HCT116 (cell line): Measurements from ENCODE around the gene NF1. TPM values are rescaled to one million over a fixed set of nuclear protein-coding genes. Genes with fewer than 3 reads are reported as not detected.

Experiments
- ATAC-seq: fragments of 200-7000 bp; cut with Tn5 transposase; 2 replicates; pipeline ENCODE4 v1.9.1; 2020; ENCODE audit warnings: mild to moderate bottlenecking, moderate library complexity
- BruUV-seq: library from RNA; stranded (reverse); fragments of 400-500 nt; replicated peaks from 2 replicates; lab custom pipeline; 2021; lab: Mats Ljungman, UMichigan
- CTCF ChIA-PET: fragments of 300-600 bp; sonication (Branson Sonifier 250); formaldehyde crosslinking; loops from one replicate; lab custom pipeline; 2021; ENCODE audit warnings: antibody characterized with exemption; lab: Charles Lee
- POLR2A ChIA-PET: fragments of 300-600, 350-600 bp; sonication (Branson Sonifier 250); formaldehyde crosslinking; loops from one replicate; lab custom pipeline; 2021; ENCODE audit warnings: antibody characterized with exemption; lab: Charles Lee
- RAD21 ChIA-PET, 2 experiments: fragments of 300-600 bp; sonication (Branson Sonifier 250); formaldehyde crosslinking; loops; one replicate each; lab custom pipeline; 2023; ENCODE audit warnings: low total read pairs in 2 of 2; ENCODE audit not compliant: uncharacterized antibody in 2 of 2, unreplicated experiment in 2 of 2, low non-redundant PET in 1 of 2; lab: Charles Lee
- DNase-seq: peaks from one replicate; pipeline ENCODE4 v3.0.0-alpha.2; 2010; ENCODE audit warnings: low read depth, low spot score
- H2AFZ ChIP-seq: fragments of 200-600 bp; shearing (Covaris generic), sonication (generic); 2 replicates; pipeline ENCODE4 v1.6.1; 2017; ENCODE audit warnings: low read depth, mixed run types, mixed read lengths, antibody characterized with exemption, low read length; ENCODE audit not compliant: poor library complexity, severe bottlenecking
- H3K27ac ChIP-seq: 2 replicates; pipeline ENCODE4 v1.5.1; 2012; ENCODE audit warnings: low read depth, low read length
- H3K27me3 ChIP-seq: fragments of 200-600 bp; sonication (generic); 2 replicates; pipeline ENCODE4 v1.6.1; 2016; ENCODE audit warnings: mixed run types, low read length, mixed read lengths; ENCODE audit not compliant: insufficient read depth
- H3K36me3 ChIP-seq, 2 experiments: fragments of 200-500 bp in 1 of 2; fragments of 200-600 bp in 1 of 2; sonication (Bioruptor generic) in 1 of 2; sonication (generic) in 1 of 2; 2 replicates each; pipeline versions ENCODE4 v1.5.1 to v1.6.1; 2014 to 2016; ENCODE audit warnings: low read length in 2 of 2, inconsistent platforms in 1 of 2, mixed read lengths in 1 of 2, mixed run types in 1 of 2; ENCODE audit not compliant: insufficient read depth in 2 of 2, control insufficient read depth in 1 of 2
- H3K4me1 ChIP-seq, 2 experiments: fragments of 200-600 bp in 1 of 2; sonication (generic) in 1 of 2; 2 replicates each; pipeline versions ENCODE4 v1.5.1 to v1.6.1; 2012 to 2017; ENCODE audit warnings: low read length in 2 of 2, inconsistent platforms in 1 of 2, mild to moderate bottlenecking in 1 of 2, mixed read lengths in 1 of 2, mixed run types in 1 of 2, moderate library complexity in 1 of 2; ENCODE audit not compliant: insufficient read depth in 2 of 2, control insufficient read depth in 1 of 2
- H3K4me2 ChIP-seq: fragments of 200-600 bp; sonication (generic); 2 replicates; pipeline ENCODE4 v1.6.1; 2017; ENCODE audit warnings: mixed run types, low read length, mixed read lengths
- H3K4me3 ChIP-seq, 2 experiments: fragments of 200-600 bp in 1 of 2; sonication (generic) in 1 of 2; replicated peaks in 1 of 2; 2 replicates each; pipeline ENCODE4 v1.5.1; 2011 to 2016; ENCODE audit warnings: low read length in 2 of 2, control low read depth in 1 of 2, low read depth in 1 of 2, mild to moderate bottlenecking in 1 of 2, mixed read lengths in 1 of 2, mixed run types in 1 of 2
- H3K79me2 ChIP-seq: fragments of 200-600 bp; sonication (generic); 2 replicates; pipeline ENCODE4 v1.6.1; 2017; ENCODE audit warnings: mild to moderate bottlenecking, mixed run types, low read length, moderate library complexity, mixed read lengths; ENCODE audit not compliant: insufficient read depth
- H3K9ac ChIP-seq: fragments of 200-600 bp; sonication (generic); 2 replicates; pipeline ENCODE4 v1.6.1; 2016; ENCODE audit warnings: low read length, mixed read lengths
- H3K9me2 ChIP-seq: fragments of 200-600 bp; sonication (generic), shearing (Covaris generic); 2 replicates; pipeline ENCODE4 v1.6.1; 2017; ENCODE audit warnings: mixed run types, mild to moderate bottlenecking, moderate library complexity; ENCODE audit not compliant: insufficient read depth
- H3K9me3 ChIP-seq, 2 experiments: fragments of 200-500 bp in 1 of 2; fragments of 200-600 bp in 1 of 2; sonication (Bioruptor generic) in 1 of 2; sonication (generic) in 1 of 2; 2 replicates each; pipeline ENCODE4 v1.6.1; 2014 to 2017; ENCODE audit warnings: low read length in 2 of 2, mixed read lengths in 2 of 2, inconsistent platforms in 1 of 2, low read depth in 1 of 2, mild to moderate bottlenecking in 1 of 2, mixed run types in 1 of 2, moderate library complexity in 1 of 2; ENCODE audit not compliant: control insufficient read depth in 1 of 2, insufficient read depth in 1 of 2
- H4K20me1 ChIP-seq: fragments of 200-600 bp; sonication (generic), shearing (Covaris generic); 2 replicates; pipeline ENCODE4 v1.6.1; 2017; ENCODE audit warnings: mixed run types, mild to moderate bottlenecking, moderate library complexity; ENCODE audit not compliant: insufficient read depth
- CBX3 ChIP-seq: IDR thresholded peaks from 2 replicates; pipeline ENCODE4 v1.6.1; 2012; ENCODE audit warnings: low read depth
- CTCF ChIP-seq, 3 experiments: fragments of 200-600 bp in 1 of 3; sonication (generic) in 1 of 3; IDR thresholded peaks in 2 of 3; conservative IDR thresholded peaks in 1 of 3; 2 replicates each; pipeline ENCODE4 v1.5.1; 2012 to 2017; ENCODE audit warnings: low read depth in 2 of 3, low read length in 2 of 3, antibody characterized with exemption in 1 of 3, borderline replicate concordance in 1 of 3, control low read depth in 1 of 3, mild to moderate bottlenecking in 1 of 3, mixed read lengths in 1 of 3, mixed run types in 1 of 3, moderate library complexity in 1 of 3; ENCODE audit not compliant: insufficient read depth in 1 of 3
- EGR1 ChIP-seq: IDR thresholded peaks from 2 replicates; pipeline ENCODE4 v1.6.1; 2012; ENCODE audit warnings: low read depth
- EZH2 ChIP-seq: fragments of 200-600 bp; sonication (generic); IDR thresholded peaks from 2 replicates; pipeline ENCODE4 v1.6.1; 2017; ENCODE audit warnings: antibody characterized with exemption, mixed run types
- EZH2phosphoT487 ChIP-seq: fragments of 200-600 bp; IDR thresholded peaks from 2 replicates; pipeline ENCODE4 v1.6.1; 2018; ENCODE audit warnings: antibody characterized with exemption, borderline replicate concordance
- FOSL1 ChIP-seq: IDR thresholded peaks from 2 replicates; pipeline ENCODE4 v1.6.1; 2012; ENCODE audit warnings: low read depth
- JUND ChIP-seq: IDR thresholded peaks from 2 replicates; pipeline ENCODE4 v1.6.1; 2012
- MAX ChIP-seq: IDR thresholded peaks from 2 replicates; pipeline ENCODE4 v1.6.1; 2012
- POLR2A ChIP-seq: IDR thresholded peaks from 2 replicates; pipeline ENCODE4 v1.7.0; 2011; ENCODE audit warnings: borderline replicate concordance; ENCODE audit not compliant: insufficient read depth, insufficient read length; ENCODE audit errors: extremely low read depth
- POLR2AphosphoS5 ChIP-seq: IDR thresholded peaks from 2 replicates; pipeline ENCODE4 v1.6.1; 2011; ENCODE audit warnings: mild to moderate bottlenecking, low read depth, low read length, moderate library complexity
- RAD21 ChIP-seq: IDR thresholded peaks from 2 replicates; pipeline ENCODE4 v1.6.1; 2012; ENCODE audit warnings: low read depth, mild to moderate bottlenecking
- REST ChIP-seq: IDR thresholded peaks from 2 replicates; pipeline ENCODE4 v1.6.1; 2012; ENCODE audit warnings: low read depth
- SP1 ChIP-seq: IDR thresholded peaks from 2 replicates; pipeline ENCODE4 v1.6.1; 2012; ENCODE audit warnings: low read depth
- SRF ChIP-seq: IDR thresholded peaks from 2 replicates; pipeline ENCODE4 v1.6.1; 2012; ENCODE audit warnings: low read depth
- TCF7L2 ChIP-seq: IDR thresholded peaks from 2 replicates; pipeline ENCODE4 v1.7.0; 2011; ENCODE audit warnings: borderline replicate concordance, inconsistent platforms; ENCODE audit not compliant: insufficient read depth, insufficient read length; ENCODE audit errors: extremely low read depth
- YY1 ChIP-seq: IDR thresholded peaks from 2 replicates; pipeline ENCODE4 v1.6.1; 2011; ENCODE audit warnings: low read length, low read depth, moderate library complexity, mild to moderate bottlenecking; ENCODE audit not compliant: insufficient replicate concordance; ENCODE audit errors: extremely low read depth
- ZBTB33 ChIP-seq: IDR thresholded peaks from 2 replicates; pipeline ENCODE4 v1.6.1; 2011; ENCODE audit warnings: mild to moderate bottlenecking, low read length, moderate library complexity; ENCODE audit not compliant: insufficient replicate concordance; ENCODE audit errors: extremely low read depth
- ZFX ChIP-seq: fragments of 450-650 bp; IDR thresholded peaks from 2 replicates; pipeline ENCODE4 v1.6.1; 2017
- ZNF274 ChIP-seq: fragments of 200-500 bp; sonication (Bioruptor generic); IDR thresholded peaks from 2 replicates; pipeline ENCODE4 v1.6.1; 2014; ENCODE audit warnings: mild to moderate bottlenecking, low read depth, low read length, inconsistent platforms
- intact Hi-C: fragments of 100-400 bp; cut with micrococcal nuclease; formaldehyde crosslinking; loops from 2 replicates; pipeline ENCODE4 v1.10.0; 2022
- total RNA-seq: library from RNA; stranded (reverse); gene quantifications from one replicate; pipeline ENCODE4 v1.2.1, GENCODE V29; 2021; ENCODE audit not compliant: unreplicated experiment

NF1 gene
- total RNA-seq, 1 experiment from 2014 or later: 20.8 TPM

- Histone ChIP-seq H2AFZ (no peak overlapping the region), H3K4me3 (no peak overlapping the region), H4K20me1 (no peaks in the 10 kb centered on the region), H3K9me2 (no peaks in the 10 kb centered on the region), H3K9ac (no peak overlapping the region), H3K4me1 (no peaks in the 10 kb centered on the region), H3K27me3 (no peaks in the 10 kb centered on the region), H3K9me3 (no peaks in the 10 kb centered on the region), H3K79me2 (no peaks in the 10 kb centered on the region), H3K27ac (no peak overlapping the region), H3K4me2 (no peak overlapping the region), H3K36me3 (peaks cover 15 to 22% of the 10 kb centered on the region in 2 experiments)
- TF ChIP-seq YY1 (no peak), CTCF (IDR thresholded peaks at IDR 0.05 in 2 of 3, conservative IDR thresholded peaks at IDR 0.05 in 1 of 3; ENCODE audit: borderline replicate concordance in 1 of 3, insufficient read depth in 1 of 3, low read depth in 2 of 3, low read length in 2 of 3) (no peak), EZH2phosphoT487 (no peak), POLR2A (no peak), EZH2 (no peak), EGR1 (no peak), JUND (no peak), ZNF274 (no peak), CBX3 (no peak), FOSL1 (no peak), RAD21 (no peak), MAX (no peak), POLR2AphosphoS5 (no peak), SRF (no peak), ZBTB33 (no peak), SP1 (no peak), ZFX (no peak), REST (no peak), TCF7L2 (no peak)
- ChIA-PET POLR2A (no interaction called here), CTCF (no interaction called here), RAD21 (no interaction called here)
- BruUV-seq: no TSS peak
- intact Hi-C loops: no loop called here
- no peak for DNase-seq
- ATAC-seq: no peak
Observed at GRCh38 chr17:31357839-31358394, 263.1 kb downstream of the NF1 start.
